Renal pelvis (tissue), 4 donors: Measurements from ENCODE around the gene ZC3H18. TPM values are rescaled to one million over a fixed set of nuclear protein-coding genes. Genes with fewer than 3 reads are reported as not detected.
"Not testable (repeated sequence)": the region's sequence is repeated elsewhere in the genome, so short reads cannot be mapped to it uniquely, and the experiment has no call there.

Experiments used
- DNase-seq: peaks from one replicate; pipeline ENCODE4 v3.0.0-alpha.2; 2013
- polyA plus RNA-seq, 3 donors: library from polyadenylated mRNA; unstranded; fragments of 120-200 nt; gene quantifications; one replicate each; pipeline ENCODE4 v1.2.1, GENCODE V29; 2013; ENCODE audit not compliant: insufficient read length in 3 of 3

ZC3H18 gene
- polyA plus RNA-seq, 3 donors: 40.9 to 47.5 (median 41.3) TPM

GRCh38 chr16:88601313-88602036 is 31.3 kb downstream of the ZC3H18 start:
- DNase-seq: no peak

GRCh38 chr16:88602091-88602490 is 31.9 kb downstream of the ZC3H18 start:
- no peak for DNase-seq

DNA sequence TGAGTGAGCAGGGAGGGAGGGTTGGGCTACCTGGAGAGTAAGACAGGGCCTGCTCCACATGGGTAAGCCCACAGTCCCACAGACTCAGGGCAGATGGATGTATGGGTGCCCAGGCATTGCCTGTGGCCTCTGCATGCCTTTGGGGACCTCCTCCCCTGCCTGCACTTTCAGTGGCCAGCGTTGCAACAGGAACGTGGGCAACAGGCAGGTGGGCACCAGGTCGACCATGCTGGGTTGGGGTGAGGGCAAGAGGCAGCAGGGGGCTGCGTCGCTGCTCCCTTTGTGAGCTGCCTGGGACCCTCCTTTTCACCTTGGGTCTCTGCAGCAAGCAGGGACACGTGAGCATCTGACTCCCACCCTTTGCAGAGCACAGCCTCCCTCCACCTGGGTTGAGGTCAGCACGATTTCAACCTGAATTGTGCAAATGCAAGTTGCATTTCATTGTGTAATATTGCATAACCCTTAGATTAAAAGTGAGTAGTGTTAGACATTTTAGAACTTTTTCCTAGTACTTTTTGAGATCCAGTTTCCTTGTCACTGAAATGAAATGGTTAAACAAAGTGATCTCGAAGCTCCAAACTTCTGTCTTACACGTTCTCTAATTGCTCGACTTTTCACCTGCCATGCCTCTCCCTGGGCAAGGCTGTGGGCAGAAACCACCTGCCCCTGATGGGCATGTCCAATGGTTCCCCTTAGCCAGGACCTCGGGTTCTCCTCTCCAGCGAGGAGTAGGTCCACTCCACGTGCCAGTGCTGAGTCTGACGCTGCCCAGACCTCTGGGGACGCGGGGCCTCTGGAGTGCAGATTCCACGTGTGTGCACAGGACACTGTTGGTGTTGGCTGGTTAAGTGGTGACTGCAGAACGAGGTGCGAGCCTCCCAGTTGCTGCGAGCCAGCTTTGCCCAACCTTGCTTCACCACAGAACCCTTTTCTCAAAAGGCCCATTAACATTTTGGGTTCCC is 35.3 kb downstream of the ZC3H18 start:
- no peak for DNase-seq

GRCh38 chr16:88606148-88606757 is 36.0 kb downstream of the ZC3H18 start:
- DNase-seq: no peak

DNA sequence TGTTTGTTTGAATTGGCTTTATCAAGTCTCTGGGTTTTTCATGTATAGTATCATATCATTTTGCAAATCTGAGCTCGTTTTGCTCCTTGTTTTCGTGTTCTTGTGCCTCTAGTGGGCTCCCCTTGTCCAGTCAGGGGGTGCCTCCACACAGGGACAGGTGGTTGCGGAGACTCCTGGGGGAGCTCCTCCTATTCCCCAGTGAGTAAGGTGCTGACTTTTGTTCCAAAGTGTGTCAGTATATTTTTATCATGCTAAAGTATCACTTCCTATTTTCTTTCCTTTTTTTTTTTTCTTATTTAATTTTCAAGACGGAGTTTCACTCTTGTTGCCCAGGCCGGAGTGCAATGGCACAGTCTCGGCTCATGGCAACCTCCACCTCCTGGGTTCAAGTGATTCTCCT is 37.9 kb downstream of the ZC3H18 start:
- DNase-seq: no peak

- not testable (repeated sequence) for DNase-seq
These were observed 39.2 kb downstream of the ZC3H18 start for GRCh38 chr16:88609426-88609825.

DNA sequence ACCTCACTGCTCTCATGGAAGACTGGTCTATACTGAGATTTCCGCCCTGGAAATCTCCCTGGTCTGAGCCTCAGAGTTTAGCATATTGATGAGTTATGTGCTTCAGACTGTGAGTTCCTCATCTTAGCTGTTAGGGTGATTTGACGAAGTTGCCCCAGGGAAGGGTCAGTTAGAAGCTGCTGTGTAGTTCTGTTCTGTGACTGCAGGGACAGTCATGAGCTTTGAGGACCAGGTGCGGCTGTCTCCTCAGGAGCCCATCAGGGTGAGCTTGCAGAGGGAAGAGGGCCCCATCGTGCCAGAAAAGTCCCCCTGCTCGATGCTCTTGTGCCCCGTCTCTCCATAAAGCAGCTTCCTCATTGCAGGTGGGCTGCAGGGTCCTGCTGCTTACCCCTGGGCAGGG is 39.9 kb downstream of the ZC3H18 start:
- no peak for DNase-seq

GRCh38 chr16:88610909-88611812 is 41.0 kb downstream of the ZC3H18 start:
- peak; percentile 72 for DNase-seq

GRCh38 chr16:88613293-88613692 is 43.1 kb downstream of the ZC3H18 start:
- DNase-seq: no peak

DNA sequence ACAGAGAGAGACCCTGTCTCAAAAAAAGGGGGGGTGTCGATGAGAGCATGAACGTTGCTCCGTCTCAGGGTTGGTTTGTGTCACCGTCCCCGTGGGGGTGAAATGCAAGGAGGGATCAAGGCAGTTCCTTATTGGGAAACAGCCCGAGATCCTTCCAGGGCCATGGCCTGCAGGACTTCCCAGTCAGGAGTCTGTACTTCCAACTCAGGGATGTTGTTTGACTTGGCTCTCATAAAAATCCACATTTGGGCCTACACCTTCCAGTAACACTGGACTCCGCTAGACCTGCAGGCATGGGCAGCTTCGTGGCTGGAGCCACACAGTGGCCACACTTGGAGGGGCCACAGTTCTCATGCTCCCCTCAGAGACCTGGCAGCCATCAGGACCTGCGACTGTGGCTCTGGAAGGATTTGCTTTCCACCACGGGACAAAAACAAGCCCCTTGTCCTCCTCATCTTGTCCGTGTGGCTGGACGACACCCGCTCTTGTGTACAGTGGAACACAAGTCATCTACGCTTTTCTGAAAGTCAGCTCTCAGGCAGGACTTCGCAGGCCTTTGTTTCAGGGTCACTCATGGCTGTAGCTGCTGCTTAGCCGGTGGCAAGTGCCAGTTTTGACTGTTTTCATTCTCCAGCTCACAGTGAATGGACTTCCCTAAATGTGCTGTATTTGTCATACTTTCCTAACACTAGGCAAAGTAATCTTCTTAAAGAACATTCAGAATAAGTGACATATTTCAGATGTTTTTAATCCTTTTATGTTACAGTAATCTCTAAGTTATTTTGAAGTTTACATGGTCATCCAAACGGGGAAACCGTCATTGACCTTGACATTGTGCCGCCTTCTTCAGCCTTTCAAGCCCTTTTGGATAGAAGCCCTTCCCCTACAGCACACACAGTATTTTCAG is 44.0 kb downstream of the ZC3H18 start:
- no peak for DNase-seq

- DNase-seq: no peak
These were observed 44.8 kb downstream of the ZC3H18 start for GRCh38 chr16:88614818-88615580.

- no peak for DNase-seq
These were observed 46.1 kb downstream of the ZC3H18 start for GRCh38 chr16:88616320-88616719.

DNA sequence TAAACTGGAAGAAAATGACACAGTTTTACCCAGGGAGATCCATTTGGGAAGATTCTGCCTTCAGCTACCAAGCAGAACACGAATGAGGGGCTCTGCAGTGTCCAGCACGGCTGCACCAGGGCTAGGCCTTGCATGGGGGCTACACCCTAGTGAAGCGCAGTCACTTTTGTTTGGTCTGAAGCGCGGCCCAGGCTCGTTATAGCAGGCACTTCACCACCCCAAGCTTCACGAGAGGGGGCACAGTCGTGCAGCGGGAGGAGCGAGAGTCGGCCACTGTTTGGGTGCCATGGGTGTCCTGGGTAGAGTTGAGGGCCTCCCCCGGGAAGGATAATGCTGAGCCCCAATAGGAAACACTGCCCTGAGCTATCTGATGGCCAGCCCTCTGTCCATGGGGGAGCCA is 46.5 kb downstream of the ZC3H18 start:
- no peak for DNase-seq

GRCh38 chr16:88617268-88618031 is 47.2 kb downstream of the ZC3H18 start:
- no peak for DNase-seq

GRCh38 chr16:88618182-88618955 is 48.2 kb downstream of the ZC3H18 start:
- no peak for DNase-seq

DNA sequence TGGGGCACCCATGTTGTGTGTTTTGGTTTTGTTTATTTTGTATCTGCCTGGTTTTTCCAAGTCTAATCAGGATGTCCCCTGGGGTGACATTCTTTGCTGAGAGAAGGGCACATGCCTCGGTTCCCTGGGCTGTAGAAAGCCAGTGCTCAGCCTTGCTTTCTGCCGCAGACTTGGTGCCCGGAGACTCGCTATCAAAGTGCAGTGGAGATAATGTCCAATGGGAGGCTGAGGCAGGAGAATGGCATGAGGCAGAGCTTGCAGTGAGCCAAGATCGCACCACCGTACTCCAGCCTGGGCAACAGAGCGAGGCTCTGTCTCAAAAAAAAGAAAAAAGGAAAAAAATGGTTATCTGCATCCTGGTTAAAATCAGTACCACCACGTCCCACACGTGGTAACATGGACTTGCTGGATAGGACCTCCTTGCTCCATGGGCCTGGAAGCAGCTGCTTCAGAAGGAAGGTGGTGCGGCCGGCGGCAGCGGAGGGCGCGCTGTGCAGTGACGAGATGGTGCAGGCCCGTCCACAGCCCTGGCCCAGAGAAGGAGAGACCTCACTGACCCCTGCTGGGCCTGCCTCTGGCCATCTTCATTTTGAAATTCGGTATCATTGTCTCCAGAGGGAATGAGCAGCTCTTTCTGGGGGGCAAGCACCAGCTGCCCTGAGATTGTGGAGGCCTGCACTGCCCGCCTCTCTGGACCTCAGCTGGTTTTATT is 48.9 kb downstream of the ZC3H18 start:
- DNase-seq: no peak
